Fibroblast of the aortic adventitia (primary cell): ENCODE data around the gene SP100. TPM values are rescaled to one million over a fixed set of nuclear protein-coding genes. Genes with fewer than 3 reads are reported as not detected.
A peak's percentile ranks its signal among the peaks of the same experiment; 100 is the strongest.
"Not testable (repeated sequence)": the region's sequence is repeated elsewhere in the genome, so short reads cannot be mapped to it uniquely, and the experiment has no call there.

Source experiments
- DNase-seq: peaks from one replicate; pipeline ENCODE4 v3.0.0-alpha.2; 2010; ENCODE audit warnings: low read depth
- H3K4me3 ChIP-seq: 2 replicates; pipeline ENCODE4 v1.5.1; 2011; ENCODE audit warnings: low read depth, mild to moderate bottlenecking, control low read depth, low read length, moderate library complexity
- CTCF ChIP-seq: IDR thresholded peaks from 2 replicates; pipeline ENCODE4 v1.5.1; 2011; ENCODE audit warnings: mild to moderate bottlenecking, low read length, control low read depth, inconsistent platforms; ENCODE audit not compliant: insufficient read depth
- total RNA-seq: library from RNA; depleted of rRNA; stranded (reverse); fragments of >200 nt; gene quantifications from 2 replicates; pipeline ENCODE4 v1.2.3, GENCODE V29; 2012; ENCODE audit warnings: low replicate concordance

The SP100 gene
- total RNA-seq, 1 donor = 169 TPM

- H3K4me3 ChIP-seq = no peak overlapping the region
- TF ChIP-seq CTCF = no peak
- no peak for DNase-seq
Observed at GRCh38 chr2:230457793-230458192, 41.8 kb downstream of the SP100 start.

- TF ChIP-seq CTCF = no peak
- no peak for DNase-seq
- H3K4me3 ChIP-seq = no peak overlapping the region
Observed at GRCh38 chr2:230459216-230459615, 43.2 kb downstream of the SP100 start.

- DNase-seq = no peak
- H3K4me3 ChIP-seq = no peak overlapping the region
- no peak for TF ChIP-seq CTCF
Observed at GRCh38 chr2:230471074-230471473, 55.1 kb downstream of the SP100 start.

- H3K4me3 ChIP-seq = no peak overlapping the region
- no peak for TF ChIP-seq CTCF
- peak; percentile 81 for DNase-seq
Observed at GRCh38 chr2:230472621-230473018, 56.6 kb downstream of the SP100 start.

GRCh38 chr2:230473378-230473777 is 57.4 kb downstream of the SP100 start:
- no peak for DNase-seq
- no peak for TF ChIP-seq CTCF
- no peak overlapping the region for H3K4me3 ChIP-seq

- no peak for DNase-seq
- no peak for TF ChIP-seq CTCF
- no peak overlapping the region for H3K4me3 ChIP-seq
Observed at GRCh38 chr2:230475143-230475542, 59.1 kb downstream of the SP100 start.

- no peak for TF ChIP-seq CTCF
- no peak for DNase-seq
- no peak overlapping the region for H3K4me3 ChIP-seq
Observed at GRCh38 chr2:230485801-230486341, 69.9 kb downstream of the SP100 start.

- not testable (repeated sequence) for H3K4me3 ChIP-seq, DNase-seq
Observed at GRCh38 chr2:230491219-230491618, 75.2 kb downstream of the SP100 start.
